Kidney tubule cell (primary cell): ENCODE measurements around the gene RXRB.
"Not testable (repeated sequence)": the region's sequence is repeated elsewhere in the genome, so short reads cannot be mapped to it uniquely, and the experiment has no call there.

Experiments
- DNase-seq: peaks from one replicate; pipeline ENCODE4 v3.0.0-alpha.2; 2018; ENCODE audit warnings: low spot score

The RXRB gene

DNA sequence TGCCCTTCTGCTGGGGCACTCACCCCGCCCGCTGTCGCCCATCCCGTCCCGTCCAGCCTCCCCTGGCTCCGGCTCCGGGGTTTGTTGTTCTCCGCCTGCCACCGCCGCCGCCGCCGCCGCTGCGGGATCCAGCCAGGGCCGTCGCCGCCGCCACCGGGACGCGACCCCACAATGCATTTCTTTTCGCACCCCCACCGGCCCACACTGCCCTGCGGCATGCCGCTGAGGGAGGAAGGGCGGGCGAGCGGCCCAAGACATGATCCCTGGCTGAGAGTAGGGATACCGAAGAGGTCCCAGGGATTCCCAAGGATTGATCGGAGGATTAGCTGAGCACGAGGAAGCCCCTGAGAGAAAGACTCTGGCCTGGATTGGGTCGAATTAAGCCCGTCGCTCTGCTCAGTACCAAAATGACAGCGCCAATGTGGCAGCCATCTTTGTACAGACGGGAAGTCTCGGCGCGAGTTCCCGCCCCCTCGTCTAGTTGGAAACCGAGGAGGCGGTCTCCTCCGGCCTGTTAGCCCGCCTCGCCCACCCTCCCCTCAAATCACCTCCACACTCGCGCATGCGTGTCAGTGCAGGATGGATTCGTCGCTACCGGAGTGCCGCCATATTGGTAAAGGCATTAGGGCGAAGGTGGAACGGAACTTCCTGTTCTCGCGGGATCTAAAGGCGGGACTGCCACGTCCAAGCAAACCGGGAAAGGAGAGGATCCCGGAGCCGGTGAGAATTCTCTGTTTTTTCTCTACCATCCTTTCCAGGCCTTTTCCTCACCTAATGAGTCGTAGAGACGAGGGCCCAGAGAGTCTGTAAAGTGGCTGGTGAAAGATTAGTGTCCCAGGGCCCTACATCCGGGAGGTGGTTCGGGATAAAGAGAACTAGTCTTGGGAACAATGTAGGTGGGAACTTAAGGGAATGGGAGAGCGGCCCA lies at the start of gene RXRB, which contains the start of gene SLC39A7:
RXRB (minus strand) TSS at position 447 of the 928 bp plus-strand sequence; CDS start at position 258, 189 bp downstream.
SLC39A7 (plus strand) TSS at position 649 of the 928 bp plus-strand sequence. CDS start 379 bp downstream, outside the sequence.
- DNase-seq: peak; percentile 99

DNA sequence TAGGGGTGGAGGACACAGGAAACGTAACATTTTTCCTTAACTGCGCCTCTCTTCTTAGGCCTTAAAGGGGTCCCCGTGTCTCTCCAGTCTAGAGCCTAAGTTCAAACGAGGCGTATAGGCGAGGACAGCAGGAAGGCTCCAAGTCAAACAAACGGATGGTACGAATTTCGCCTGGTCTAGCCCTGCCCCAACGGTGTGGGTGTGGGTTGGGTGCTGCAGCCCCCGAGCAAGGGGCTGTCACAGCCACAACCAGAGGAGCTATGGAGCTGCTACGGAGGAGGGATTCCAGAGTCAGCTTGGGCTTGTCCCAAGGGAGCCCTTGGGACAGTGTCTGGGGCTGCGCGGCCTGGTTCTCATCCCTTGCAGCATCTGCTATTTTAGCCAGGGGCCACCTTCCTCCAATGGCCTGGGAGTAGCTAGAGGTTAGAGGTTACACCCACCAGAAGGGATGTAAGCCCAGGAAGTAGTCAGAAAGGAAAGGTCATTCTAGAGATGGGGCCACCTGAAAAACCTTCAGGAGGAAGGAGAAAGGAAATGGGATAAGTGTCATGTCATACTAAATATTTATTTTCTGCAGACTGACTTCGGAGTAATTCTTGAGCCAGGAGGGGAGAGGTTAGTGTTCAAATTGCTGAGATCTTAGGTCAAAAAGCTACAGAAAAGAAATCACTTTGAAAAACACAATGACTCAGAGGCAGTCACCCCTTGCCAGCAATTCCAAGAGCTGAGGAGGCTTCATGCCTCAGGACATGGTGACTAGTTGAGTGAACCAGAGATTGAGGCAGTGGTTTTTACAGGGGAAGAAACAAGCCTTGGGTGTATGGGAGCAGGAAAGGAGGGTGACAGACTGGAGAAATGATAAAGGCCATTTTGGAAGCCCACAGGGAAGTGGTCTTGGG lies 49.5 kb upstream of the RXRB start:
- DNase-seq: peak; percentile 82

DNA sequence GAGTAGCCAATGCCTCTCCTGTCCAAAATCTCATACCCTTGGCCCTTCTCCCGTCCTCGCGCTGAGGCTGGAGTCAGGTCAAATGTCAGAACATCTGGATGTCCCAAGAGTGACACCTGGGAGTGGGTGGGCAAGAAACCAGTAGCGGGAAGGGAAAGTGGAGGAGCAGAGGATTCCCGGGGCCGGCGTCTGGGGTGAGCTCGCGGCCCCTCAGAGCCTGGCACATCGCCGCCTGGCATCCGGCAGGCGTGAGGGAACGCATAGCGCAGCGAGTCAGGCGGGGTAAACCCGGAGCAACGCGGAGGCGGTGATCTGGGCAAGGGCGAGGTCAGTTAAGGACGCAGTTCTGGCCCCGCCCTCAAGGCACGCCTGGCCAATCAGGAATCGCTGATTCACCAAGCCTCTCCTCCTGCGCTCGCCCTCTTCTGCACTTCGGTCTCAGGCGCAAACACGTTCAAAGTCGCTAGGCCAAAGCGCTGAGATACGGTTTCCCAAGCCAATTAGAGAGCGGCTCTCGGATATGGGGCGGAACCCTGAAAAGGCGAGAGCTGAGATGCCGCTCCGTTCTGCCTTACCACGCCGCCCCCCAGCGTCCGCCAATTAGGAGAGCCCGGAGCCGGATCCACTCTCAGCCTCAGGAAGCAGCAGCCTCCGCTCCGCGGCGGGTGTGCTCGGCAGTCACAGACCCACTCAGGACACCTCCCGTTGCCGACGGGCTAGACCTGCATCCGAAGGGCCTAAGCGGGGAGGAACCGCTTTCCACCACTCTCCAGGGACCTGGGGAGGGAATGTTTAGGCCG lies 48.7 kb upstream of the RXRB start:
- DNase-seq: peak; percentile 99

DNA sequence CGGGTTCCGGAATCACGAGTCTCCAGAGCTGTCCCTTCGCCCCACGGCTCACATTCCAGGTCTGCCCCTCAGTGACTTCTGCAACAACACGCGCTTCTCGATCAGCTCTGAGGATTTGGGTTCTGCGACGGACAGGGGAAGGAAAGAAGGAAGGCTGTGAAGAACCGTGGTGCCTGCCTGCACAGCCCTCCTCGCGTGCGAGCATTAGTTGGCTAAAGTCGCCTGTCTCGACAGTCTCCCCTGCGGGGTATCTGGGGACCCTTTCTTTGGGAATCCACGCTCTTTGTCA lies 48.1 kb upstream of the RXRB start:
- DNase-seq: no peak

DNA sequence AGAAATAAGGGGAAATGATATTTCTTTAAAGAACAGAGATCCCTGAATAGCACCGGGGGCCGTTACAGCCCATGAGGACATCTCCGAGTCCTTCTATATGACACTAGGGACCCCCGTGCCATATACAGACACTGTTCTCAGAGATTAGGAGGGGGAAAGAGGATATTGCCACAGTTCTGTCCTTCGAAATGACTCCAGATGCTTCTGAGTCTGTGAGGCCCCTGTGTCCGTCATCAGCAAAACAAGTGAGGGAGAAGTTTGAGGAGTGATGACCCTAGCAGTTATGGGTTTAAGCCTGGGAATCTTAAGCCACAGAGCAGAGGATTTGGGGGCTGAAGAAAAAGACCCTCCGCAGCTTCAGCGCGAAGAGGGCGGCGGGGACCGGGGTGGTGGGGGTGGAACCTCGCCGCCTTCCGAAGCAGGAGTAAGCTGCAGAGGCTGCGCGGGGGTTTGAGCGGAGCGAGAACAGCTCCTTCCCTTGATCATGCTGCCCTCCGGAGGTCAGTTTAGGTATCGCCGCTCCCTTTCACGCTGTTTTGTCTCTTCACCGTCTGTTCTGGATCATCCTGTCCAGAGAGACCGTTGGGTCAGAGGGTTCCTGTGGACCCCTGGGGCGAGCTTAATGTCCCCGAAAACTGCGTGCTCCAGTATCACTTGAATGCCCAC lies 47.6 kb upstream of the RXRB start:
- peak; percentile 81 for DNase-seq

DNA sequence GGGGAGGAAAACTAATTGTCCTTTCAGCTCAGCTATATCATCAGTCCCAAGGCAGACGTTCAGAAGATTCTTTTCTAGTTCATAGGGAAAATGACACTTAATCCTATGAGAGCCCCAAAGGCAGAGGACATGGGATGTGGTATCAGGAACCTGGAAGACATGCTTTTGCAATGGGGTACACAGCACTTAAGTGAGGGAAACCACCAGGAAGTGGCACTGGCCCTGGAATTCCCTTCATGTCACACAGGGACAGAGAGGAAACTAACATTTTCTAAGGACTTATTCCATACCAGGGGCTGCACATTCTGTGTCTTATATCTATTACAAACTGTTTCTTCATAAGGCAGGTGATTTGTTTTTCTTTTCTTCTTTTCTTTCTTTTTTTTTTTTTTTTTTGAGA lies 43.0 kb upstream of the RXRB start:
- DNase-seq: no peak

DNA sequence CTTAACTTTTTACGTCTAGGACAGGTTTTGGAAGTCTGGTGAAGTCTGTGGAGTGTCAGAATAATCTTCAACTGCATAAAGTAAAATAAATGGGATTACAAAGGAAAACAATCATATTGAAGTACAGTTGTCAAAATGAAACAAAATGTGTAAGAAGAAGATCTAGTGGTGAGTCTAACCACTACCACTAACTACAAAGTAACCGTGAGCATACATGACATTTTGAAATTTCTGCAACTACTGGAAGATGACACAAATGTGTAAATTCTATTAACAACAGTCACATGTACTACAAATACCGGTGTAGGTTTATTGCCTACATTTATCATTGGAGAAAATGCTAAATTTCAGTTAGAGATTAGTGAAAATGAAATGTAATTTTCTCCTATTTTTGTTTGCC lies 41.5 kb upstream of the RXRB start:
- DNase-seq: no peak

DNA sequence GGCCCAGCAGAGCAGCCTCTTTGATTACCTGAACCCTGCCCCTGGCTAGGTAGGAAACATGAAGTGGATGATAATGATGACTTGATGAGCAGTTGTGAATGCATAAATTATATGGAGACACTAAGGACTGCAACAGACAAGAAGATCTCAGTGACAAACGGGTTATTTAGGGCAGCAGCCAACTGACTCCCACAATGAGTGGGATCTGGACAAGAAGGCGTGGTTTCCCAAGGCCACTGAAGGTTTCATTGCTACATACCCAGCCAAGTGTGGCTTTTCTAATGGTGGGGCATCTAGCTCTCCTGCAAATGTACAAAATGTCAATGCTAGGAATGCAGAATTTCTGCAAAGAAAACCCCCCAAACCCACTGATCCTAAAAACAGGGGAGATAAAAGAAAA lies 37.3 kb upstream of the RXRB start:
- no peak for DNase-seq

DNA sequence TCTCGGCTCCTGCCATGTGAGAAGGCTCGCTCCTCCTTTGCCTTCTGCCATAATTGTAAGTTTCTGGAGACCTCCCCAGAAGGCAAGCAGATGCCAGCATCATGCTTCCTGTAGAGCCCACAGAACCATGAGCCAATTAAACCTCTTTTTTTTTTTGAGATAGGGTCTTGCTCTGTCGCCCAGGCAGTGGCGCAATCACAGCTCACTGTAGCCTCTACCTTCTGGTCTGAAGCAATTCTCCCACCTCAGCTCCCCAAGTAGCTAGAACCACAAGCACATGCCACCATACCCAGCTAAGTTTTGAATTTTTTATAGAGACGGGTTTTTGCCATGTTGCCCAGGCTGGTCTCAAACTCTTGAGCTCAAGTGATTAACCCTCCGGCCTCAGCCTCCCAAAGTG lies 36.4 kb upstream of the RXRB start:
- DNase-seq: no peak

DNA sequence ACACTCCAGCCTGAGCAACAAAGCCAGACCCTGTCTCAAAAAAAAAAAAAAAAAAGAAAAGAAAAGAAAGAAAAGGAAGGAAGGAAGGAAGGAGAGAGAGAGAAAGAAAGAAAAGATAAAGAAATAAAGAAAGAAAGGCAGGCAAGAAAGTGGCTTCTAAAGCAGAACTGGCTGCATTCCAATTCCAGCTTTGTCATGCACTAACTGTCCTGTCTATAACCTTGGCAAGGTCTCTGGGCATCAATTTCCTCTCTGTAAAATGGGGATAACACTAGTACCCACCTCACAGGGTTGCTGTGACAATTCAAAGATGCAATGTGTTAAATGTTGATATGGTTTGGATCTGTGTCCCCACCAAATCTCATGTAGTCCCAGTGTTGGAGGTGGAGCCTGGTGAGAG lies 35.9 kb upstream of the RXRB start:
- no peak for DNase-seq

DNA sequence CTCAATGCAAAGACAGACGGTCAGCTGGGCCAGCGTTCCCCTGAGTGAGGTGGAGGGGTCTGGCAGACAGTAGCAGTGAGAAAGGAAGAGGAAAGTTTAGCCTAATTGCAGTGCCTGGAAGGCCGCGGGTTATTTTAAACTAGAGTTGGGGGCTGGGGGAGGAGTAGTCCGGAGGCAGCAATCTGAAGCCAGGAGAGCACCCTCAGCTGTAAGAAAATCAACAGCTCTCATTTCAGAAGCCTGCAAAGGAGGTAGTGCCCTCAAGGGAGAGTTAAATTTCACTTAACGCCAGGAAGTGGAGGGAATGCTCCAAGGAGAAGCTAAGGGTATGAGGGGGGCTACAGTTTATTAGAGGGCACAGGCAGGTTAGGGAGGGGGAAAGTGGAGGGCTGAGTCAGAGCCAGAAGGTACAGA lies 34.8 kb upstream of the RXRB start:
- DNase-seq: no peak

DNA sequence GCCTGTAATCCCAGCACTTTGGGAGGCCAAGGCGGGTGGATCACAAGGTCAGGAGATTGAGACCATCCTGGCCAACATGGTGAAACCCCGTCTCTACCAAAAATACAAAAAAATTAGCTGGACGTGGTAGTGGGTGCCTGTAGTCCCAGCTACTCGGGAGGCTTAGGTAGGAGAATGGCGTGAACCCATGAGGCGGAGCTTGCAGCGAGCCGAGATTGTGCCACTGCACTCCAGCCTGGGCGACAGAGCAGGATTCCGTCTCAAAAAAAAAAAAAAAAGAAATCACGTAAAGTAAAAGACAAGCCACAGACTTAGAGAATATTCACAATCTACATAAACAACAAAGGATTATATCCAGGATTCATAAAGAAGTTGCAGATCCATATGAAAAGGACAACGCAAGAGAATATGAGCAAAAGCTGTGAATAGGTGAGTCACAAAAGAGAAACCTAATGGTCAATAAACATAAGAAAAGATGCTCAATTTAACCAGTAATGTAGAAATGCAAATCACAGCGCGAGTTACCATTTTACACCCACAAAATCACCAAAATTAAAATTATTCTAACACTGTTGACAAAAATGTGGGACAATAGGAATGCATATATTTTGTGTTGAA lies 26.1 kb upstream of the RXRB start:
- not testable (repeated sequence) for DNase-seq

DNA sequence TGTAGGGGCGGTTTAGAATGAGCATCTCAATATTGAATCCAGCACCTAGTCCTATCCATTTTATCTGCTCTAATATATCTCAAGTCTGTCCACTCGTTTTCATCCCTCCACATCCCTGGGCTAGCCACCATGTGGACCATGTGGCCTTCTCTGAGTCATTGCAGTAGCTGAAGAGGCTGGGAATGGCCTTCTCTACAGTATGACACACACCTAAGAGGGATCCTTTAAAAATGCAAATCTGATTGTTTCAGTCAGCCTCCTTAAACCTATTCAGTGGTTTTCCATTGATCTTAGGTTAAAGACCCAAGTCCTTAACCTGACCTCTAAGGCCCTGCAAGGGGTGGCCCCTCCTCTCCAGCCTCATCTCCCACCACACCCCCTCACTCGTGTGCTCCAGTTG lies 17.2 kb upstream of the RXRB start:
- DNase-seq: no peak

DNA sequence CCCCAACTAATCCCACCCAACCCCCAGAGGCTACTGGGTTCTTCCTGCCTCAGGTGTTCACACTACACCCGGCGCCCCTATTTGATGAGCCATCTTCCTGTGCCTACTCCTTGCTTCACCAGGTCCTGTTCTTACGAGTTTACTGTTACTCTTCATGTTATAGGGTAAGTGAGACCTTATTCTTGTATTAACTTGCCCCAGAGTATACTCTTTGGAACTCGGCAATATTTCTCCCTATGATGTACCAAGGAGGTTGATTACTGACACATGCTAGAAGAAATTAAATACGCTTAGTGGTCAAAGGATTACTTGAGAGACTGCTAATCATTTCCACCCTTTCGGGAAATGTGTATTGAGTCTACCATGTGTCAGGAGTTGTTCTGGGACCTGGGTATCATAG lies 16.8 kb upstream of the RXRB start:
- no peak for DNase-seq

DNA sequence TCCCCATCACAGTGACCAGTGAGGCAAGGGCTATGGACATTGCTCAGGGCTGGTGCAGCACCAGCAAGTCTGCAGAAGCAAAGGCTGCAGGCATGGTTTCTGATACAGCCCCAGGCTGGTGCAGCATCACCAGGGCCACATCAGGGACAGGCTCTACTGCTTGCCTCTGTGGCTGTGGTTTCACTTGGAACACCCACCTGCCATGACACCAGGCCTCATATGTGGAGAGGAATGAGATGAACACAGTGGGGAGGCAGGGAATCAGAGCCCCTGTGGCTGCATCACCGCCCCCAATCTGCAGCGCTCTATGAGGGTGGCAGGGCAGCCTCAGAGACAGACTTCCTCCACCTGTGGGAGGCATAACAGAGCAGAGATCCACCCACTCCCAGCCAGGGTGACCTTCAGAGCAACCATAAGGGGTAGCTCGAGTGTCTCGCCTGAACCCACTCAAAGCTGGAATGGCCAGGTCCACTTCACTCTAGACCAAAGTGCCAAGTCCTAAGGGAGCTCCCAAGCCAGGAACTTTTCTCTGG lies 15.7 kb upstream of the RXRB start:
- no peak for DNase-seq

DNA sequence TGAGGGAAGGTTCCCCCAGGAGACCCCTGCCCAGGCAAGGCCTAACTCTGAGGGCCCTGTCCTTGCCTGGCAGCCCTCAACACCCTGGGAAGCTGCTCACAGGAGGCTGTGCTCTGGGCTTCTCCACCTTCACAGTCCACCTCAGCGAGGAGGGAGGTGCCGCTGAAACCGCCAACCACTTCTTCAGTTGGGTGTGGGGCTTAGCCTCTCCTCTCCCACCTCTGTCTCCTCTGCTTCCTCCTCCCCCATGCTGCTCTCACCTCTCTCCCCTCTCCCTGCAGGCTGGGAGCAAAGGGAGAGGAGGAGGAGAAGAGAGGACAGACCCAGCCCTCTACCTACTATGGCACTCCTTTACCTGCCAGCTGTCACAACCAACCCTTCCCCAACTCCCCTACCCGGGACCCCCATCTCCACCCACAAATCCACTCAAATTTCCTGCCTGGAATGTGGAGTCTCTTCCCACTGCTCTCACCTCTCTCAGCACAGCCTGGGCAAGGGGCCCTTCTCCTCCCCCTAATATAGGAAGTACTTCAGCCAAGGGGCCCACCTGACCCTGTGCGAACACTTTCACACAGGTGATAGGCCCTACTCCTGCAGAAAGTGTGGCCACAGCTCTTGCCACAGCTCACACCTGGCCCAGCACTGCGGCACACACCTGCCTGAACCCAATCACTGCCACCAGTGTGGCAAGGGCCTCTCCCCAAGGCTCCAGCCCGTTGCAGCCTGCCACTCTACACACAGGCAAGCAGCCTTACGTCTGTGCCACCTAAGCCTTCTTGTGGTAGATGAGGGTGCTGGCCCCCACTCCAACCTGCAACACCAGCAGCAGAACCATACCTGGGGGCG lies 15.0 kb upstream of the RXRB start:
- DNase-seq: no peak

DNA sequence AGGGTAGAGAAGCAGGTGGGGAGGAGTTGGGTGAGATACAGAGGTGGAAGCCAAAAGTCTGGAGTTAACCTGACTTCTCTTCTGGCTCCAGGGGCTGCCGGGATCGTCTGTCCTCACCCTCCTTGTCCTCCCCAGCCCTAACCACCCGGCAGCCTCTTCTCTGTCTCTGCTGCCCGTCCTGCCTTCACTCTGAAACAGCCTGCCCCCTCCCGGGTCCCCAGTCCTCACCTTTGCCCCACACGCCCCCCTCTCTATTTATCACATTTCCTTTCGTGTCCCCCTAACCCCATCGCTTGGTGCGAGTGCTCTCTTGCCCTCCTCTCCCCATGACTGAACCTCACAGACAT lies 13.5 kb upstream of the RXRB start:
- no peak for DNase-seq

DNA sequence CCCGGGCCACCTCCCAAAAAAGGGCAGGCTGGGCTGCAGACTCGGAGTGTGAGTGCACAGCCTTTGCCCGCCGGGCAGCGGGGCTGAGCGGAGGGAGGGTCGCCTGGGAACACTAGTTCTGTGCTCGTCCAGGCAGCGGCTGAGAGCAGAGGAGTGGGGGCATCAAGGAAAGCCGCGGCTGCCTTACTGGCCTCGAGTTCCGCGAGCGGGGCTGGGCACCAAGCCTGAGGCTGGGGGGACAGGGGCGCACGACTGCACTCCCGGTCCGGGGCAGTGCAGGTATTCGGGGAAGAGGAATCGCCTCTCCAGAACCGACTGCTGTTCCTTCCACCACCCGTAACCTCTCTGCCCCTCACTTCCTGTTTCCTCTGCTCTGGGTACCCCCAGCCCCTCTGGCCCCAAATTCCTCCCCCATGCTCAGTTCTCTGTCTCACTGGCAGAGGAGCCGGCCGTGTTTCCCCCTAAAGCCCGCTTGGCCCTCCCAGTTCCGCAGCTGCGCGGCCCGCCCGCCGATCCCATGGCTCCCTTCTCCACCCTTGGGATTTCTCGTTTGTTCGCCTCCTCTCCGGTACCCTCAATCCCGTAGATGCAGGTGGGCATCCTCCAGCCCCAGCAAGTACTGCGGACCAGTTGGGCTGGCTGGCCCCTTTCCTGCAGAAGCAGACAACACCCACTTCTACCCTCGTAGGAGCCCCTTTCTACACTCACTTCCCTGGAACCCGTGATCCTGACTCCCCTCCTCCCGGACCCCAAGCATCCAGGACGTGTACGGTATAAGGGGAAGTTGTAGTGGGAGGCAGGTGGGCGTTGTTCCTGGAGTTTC lies 12.9 kb upstream of the RXRB start:
- DNase-seq: no peak

DNA sequence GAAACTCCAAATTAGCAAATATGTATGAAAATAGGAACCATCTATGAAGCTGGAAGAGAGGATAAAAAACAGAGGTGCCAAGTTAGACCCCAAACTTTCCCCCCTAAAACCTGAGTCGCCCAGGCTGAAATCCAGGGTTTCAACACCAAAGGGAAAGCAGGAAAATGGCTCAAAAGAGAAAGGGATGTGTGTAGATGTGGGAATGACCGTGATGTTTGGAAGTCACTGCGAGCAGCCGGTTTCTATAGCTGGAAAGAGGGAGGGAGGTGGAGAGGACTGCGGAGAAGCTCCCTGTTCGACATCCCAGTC lies 12.3 kb upstream of the RXRB start:
- no peak for DNase-seq
